Upper lobe of left lung (tissue), 6 donors: ENCODE measurements around the gene CACNB4. TPM values are rescaled to one million over a fixed set of nuclear protein-coding genes. Genes with fewer than 3 reads are reported as not detected.
"Not testable (repeated sequence)": the region's sequence is repeated elsewhere in the genome, so short reads cannot be mapped to it uniquely, and the experiment has no call there.

ENCODE experiments used
- ATAC-seq, 2 donors: fragments of 200-7000 bp; cut with Tn5 transposase; one replicate each; pipeline ENCODE4 v1.9.1; 2022; ENCODE audit warnings: mild to moderate bottlenecking in 2 of 2, moderate library complexity in 2 of 2; ENCODE audit not compliant: low FRiP score in 2 of 2
- DNase-seq, 2 donors: peaks; one replicate each; pipeline ENCODE4 v3.0.0-alpha.2; 2019 to 2020
- H3K27ac ChIP-seq, 4 donors: fragments of 200-600 bp; sonication (generic); one replicate each; pipeline ENCODE4 v1.5.1; 2016 to 2019
- H3K27me3 ChIP-seq, 4 donors: fragments of 200-600 bp; sonication (generic); one replicate each; pipeline ENCODE4 v1.5.1; 2017 to 2019
- H3K36me3 ChIP-seq, 4 donors: fragments of 200-600 bp; sonication (generic); one replicate each; pipeline ENCODE4 v1.5.1; 2016 to 2019
- H3K4me1 ChIP-seq, 4 donors: fragments of 200-600 bp; sonication (generic); one replicate each; pipeline ENCODE4 v1.5.1; 2018 to 2019
- H3K4me3 ChIP-seq, 4 donors: fragments of 200-600 bp; sonication (generic); one replicate each; pipeline ENCODE4 v1.5.1; 2017 to 2019; ENCODE audit warnings: mild to moderate bottlenecking in 2 of 4, moderate library complexity in 1 of 4
- H3K9me3 ChIP-seq, 4 donors: fragments of 200-600 bp; sonication (generic); one replicate each; pipeline ENCODE4 v1.5.1; 2018 to 2019
- EP300 ChIP-seq, 4 donors: sonication (generic); formaldehyde crosslinking; IDR thresholded peaks; one replicate each; pipeline ENCODE4 v1.5.1; 2017; ENCODE audit warnings: antibody characterized with exemption in 4 of 4, control low read depth in 2 of 4
- POLR2A ChIP-seq, 4 donors: fragments of 450-650 bp; IDR thresholded peaks; one replicate each; pipeline ENCODE4 v1.5.1; 2016 to 2017; ENCODE audit warnings: antibody characterized with exemption in 4 of 4, mild to moderate bottlenecking in 2 of 4
- POLR2AphosphoS5 ChIP-seq, 2 donors: sonication (generic); formaldehyde crosslinking; IDR thresholded peaks; one replicate each; pipeline ENCODE4 v1.5.1; 2017; ENCODE audit warnings: antibody characterized with exemption in 2 of 2
- WGBS, 2 donors: methylation state at CpG; one replicate each; pipeline ENCODE4 v1.1.5; 2017 to 2018; 5-methylcytosine and 5-hydroxymethylcytosine counted together
- total RNA-seq, 6 donors: library from RNA; depleted of rRNA in 4 of 6; stranded (reverse); fragments of >200 nt in 4 of 6; gene quantifications; one replicate each; pipeline versions ENCODE4 v1.1.0 to v1.2.1, GENCODE V29; 2016 to 2021
- TF ChIP-seq, protein P1 (sequence below), 6 experiments: fragments of 450-650 bp in 4 of 6; fragments of 200-600 bp in 2 of 6; sonication (generic) in 2 of 6; IDR thresholded peaks; one replicate each; pipeline ENCODE4 v1.5.1; 2016 to 2019; ENCODE audit warnings: antibody characterized with exemption in 6 of 6
- donor health status: DM: no; HTN: no; CAD: no; lungs with moderate emphysema.
- donor health status: DM: no; HTN: yes; CAD: no; lungs with severe emphysema.

The CACNB4 gene
- total RNA-seq, 6 donors from 2014 or later = 7.7 to 21.0 (median 12.8) TPM

DNA sequence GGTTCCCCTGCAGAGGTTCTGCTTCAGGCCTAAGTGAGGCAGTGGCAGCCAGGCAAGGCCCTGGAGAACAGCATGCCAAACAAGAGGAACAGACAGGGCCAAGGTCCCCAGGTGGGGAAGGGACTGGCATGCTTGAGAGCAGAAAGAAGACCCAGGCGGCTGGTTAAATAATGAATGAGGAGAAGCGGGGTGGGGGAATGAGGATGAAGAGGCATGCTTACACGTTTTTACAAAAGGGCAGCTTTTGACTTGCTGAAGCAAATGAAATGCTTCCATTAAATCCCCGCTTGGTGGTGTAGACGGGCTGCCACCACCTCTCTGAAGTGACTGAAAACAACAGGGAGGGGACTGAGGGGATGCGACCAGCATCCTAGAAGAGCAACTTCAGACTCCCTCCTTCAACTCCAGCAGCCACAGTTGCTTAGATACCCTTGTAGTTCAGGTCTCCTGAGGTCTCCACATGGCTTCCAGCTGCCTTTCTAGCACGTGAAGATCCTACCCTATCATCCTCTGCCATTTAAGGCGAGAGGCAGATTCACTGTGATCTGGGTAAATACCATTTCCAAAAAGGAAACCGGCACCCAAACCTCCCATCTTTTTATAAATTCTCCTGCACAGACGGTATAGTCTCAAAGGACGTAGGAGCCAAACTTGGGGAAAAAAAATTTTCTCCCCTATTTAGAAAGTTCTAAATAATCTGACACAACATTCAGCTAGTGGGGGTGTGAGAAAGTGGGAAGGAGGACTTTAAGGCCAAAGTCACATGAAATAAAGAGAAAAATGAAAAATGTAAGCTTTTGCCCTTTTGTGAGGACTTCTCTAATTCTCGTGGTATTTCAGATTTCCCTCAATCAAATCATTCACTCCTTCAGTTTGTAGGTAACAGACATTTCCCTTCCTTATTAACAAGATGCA, 65.6 kb downstream of the CACNB4 start:
- Histone ChIP-seq H3K4me1 (peaks cover 9 to 16% (median 13%) of the 10 kb centered on the region in 4 donors), H3K9me3 (no peaks in the 10 kb centered on the region), H3K4me3 (no peak overlapping the region), H3K27me3 (no peaks in the 10 kb centered on the region), H3K36me3 (no peaks in the 10 kb centered on the region), H3K27ac (no peak overlapping the region)
- TF ChIP-seq, protein P1, sequence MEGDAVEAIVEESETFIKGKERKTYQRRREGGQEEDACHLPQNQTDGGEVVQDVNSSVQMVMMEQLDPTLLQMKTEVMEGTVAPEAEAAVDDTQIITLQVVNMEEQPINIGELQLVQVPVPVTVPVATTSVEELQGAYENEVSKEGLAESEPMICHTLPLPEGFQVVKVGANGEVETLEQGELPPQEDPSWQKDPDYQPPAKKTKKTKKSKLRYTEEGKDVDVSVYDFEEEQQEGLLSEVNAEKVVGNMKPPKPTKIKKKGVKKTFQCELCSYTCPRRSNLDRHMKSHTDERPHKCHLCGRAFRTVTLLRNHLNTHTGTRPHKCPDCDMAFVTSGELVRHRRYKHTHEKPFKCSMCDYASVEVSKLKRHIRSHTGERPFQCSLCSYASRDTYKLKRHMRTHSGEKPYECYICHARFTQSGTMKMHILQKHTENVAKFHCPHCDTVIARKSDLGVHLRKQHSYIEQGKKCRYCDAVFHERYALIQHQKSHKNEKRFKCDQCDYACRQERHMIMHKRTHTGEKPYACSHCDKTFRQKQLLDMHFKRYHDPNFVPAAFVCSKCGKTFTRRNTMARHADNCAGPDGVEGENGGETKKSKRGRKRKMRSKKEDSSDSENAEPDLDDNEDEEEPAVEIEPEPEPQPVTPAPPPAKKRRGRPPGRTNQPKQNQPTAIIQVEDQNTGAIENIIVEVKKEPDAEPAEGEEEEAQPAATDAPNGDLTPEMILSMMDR (IDR thresholded peaks at IDR 0.05) = no peak
- TF ChIP-seq EP300 (IDR thresholded peaks at IDR 0.05) = no peak
- no peak for TF ChIP-seq POLR2AphosphoS5 (IDR thresholded peaks at IDR 0.05)
- TF ChIP-seq POLR2A (IDR thresholded peaks at IDR 0.05) = no peak
- no peak for DNase-seq
- 84 to 87% methylated on average over 12 of the region's 12 CpGs for WGBS, 2 donors
- no peak for ATAC-seq

DNA sequence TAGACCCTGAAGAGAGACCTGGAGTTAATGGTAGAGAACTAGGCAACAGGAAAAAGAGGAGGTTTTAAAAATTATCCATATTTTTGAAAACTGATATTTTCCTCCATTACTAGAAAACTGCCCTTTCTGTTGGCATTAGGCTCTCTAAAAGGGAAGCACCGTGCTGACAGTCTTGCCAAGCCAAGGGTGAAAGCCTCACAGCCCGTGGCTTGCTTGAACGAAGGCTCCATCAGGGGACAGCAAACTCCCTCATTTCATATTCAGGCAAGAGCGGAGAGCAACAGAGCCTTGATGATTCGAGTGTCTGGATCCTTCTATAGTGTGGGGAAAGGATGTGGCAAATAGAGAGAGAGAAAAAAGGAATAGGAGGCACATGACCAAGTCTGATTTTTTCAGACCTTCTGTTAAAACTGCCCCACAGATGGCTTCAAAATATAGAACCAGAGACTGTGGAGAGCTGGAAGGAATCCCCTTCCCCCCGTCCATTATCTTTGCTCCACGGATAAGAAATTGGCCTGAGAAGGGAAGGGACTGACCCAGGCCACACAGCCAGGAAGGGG, 67.0 kb downstream of the CACNB4 start:
- Histone ChIP-seq H3K4me3 (no peak overlapping the region), H3K27me3 (no peaks in the 10 kb centered on the region), H3K4me1 (peaks cover 0 to 2% (median under 1%) of the 10 kb centered on the region in 4 donors), H3K27ac (no peak overlapping the region), H3K36me3 (no peaks in the 10 kb centered on the region), H3K9me3 (no peaks in the 10 kb centered on the region)
- 66 to 69% methylated on average over 7 of the region's 7 CpGs for WGBS, 2 donors
- DNase-seq (no peak), ATAC-seq (peak in 1 of 2 donors; percentile 8)
- TF ChIP-seq POLR2A (IDR thresholded peaks at IDR 0.05) = no peak
- TF ChIP-seq EP300 (IDR thresholded peaks at IDR 0.05) = no peak
- TF ChIP-seq POLR2AphosphoS5 (IDR thresholded peaks at IDR 0.05) = no peak
- TF ChIP-seq, protein P1 (IDR thresholded peaks at IDR 0.05) = no peak

DNA sequence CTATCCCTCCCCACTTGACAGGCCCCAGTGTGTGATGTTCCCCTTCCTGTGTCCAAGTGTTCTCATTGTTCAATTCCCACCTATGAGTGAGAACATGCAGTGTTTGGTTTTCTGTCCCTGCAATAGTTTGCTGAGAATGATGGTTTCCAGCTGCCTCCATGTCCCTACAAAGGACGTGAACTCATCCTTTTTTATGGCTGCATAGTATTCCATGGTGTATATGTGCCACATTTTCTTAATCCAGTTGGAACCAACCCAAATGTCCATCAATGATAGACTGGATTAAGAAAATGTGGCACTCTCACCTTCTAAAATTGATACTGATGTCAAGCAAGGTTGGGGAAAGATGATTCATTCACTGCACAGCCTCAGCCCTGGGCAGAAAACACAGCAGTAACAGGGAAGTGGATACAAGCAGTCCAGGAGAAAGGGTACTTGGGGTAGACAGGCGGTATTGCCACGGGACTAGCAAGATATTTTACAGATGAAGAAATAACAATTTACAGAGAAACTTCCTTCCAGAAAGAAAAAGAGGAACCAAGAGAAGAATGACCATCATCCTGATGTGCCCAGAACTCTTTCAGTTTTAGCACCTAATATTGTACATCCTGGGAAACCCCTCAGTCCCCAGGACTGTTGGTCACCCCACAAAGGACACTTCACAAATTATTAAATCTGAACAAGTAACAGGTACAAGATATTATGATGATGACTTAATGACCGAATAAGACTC, 68.1 kb downstream of the CACNB4 start:
- peak in 1 of 2 donors; percentile 40 for DNase-seq
- H3K4me3 ChIP-seq, H3K9me3 ChIP-seq, H3K36me3 ChIP-seq, H3K4me1 ChIP-seq, H3K27me3 ChIP-seq, H3K27ac ChIP-seq: not testable (repeated sequence)
- 71 to 72% methylated on average over 4 of the region's 4 CpGs for whole genome bisulfite sequencing, 2 donors
- ATAC-seq = peak; percentile 28 to 57

DNA sequence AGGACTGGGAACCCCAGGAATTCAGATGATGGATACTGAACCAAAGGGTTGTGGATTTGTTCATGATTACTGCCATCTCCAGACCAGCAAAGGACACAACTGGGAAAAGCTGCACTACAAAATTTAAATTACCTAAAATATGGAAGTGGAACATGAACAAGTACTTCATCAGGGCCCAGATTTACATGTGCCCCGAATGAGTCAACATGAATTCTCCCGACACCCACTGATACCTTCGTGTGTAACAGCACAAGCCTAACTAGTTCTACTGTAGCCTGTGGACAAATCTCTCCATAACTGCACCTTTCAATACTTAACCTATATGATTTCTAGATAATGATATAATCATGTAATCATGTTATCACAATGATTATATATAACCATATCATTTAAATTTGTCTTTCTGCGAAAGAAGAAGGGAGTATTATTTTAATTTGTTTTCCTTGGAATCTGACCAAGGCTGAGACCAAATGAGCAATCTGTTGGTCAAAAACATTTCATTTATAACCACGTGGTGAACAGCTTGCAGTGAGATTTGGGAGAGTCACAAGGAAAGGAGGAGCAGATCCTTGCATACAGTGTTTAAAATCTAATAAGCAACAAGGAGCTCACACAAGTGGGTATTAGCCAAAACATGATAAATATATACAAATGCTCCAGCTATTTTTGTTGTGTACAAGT, 70.5 kb downstream of the CACNB4 start:
- Histone ChIP-seq H3K9me3 (no peaks in the 10 kb centered on the region), H3K4me3 (no peak overlapping the region), H3K27me3 (no peaks in the 10 kb centered on the region), H3K36me3 (no peaks in the 10 kb centered on the region), H3K4me1 (peaks cover 0 to 5% (median 0%) of the 10 kb centered on the region in 4 donors), H3K27ac (no peak overlapping the region)
- TF ChIP-seq POLR2A (IDR thresholded peaks at IDR 0.05) = no peak
- TF ChIP-seq, protein P1 (IDR thresholded peaks at IDR 0.05) = no peak
- TF ChIP-seq POLR2AphosphoS5 (IDR thresholded peaks at IDR 0.05) = no peak
- no peak for TF ChIP-seq EP300 (IDR thresholded peaks at IDR 0.05)
- no peak for ATAC-seq
- WGBS, 2 donors = 63 to 66% methylated on average over 5 of the region's 5 CpGs
- DNase-seq = no peak
